B cell (primary cell): ENCODE results near the gene TAF4.

Experiments
- CTCF ChIP-seq: fragments of 200-600 bp; IDR thresholded peaks from one replicate; pipeline ENCODE4 v1.8.0; 2022; ENCODE audit warnings: antibody characterized with exemption, mild to moderate bottlenecking
- EZH2 ChIP-seq: IDR thresholded peaks from 2 replicates; pipeline ENCODE4 v1.6.1; 2012; ENCODE audit warnings: borderline replicate concordance, low read depth, mild to moderate bottlenecking, moderate library complexity, low read length; ENCODE audit not compliant: insufficient read depth, poor library complexity, severe bottlenecking

GRCh38 chr20:61982191-61982950 lies 83.3 kb downstream of the TAF4 start:
- TF ChIP-seq CTCF (no peak), EZH2 (no peak)
